Measurements from ENCODE around the gene PMF1.
A peak's percentile ranks its signal among the peaks of the same experiment; 100 is the strongest.

PMF1 gene

GRCh38 chr1:156232201-156232894 is 19.5 kb downstream of the PMF1 start:
- H3K27ac ChIP-seq, result no peak overlapping the region
- no peak for DNase-seq (ENCODE audit: low read depth, low spot score)

GRCh38 chr1:156233426-156234127 is 20.8 kb downstream of the PMF1 start:
- no peak for DNase-seq (ENCODE audit: low read depth, low spot score)
- no peak overlapping the region for H3K27ac ChIP-seq

GRCh38 chr1:156236164-156236563 is 23.4 kb downstream of the PMF1 start:
- no peak for DNase-seq (ENCODE audit: low read depth, low spot score)
- H3K27ac ChIP-seq, result no peak overlapping the region

- no peak for DNase-seq (ENCODE audit: low read depth, low spot score)
- H3K27ac ChIP-seq, result no peak overlapping the region
Observed at GRCh38 chr1:156238248-156238647, 25.4 kb downstream of the PMF1 start.

- DNase-seq (ENCODE audit: low read depth, low spot score), result no peak
- H3K27ac ChIP-seq, result no peak overlapping the region
Observed at GRCh38 chr1:156241311-156241811, 28.6 kb downstream of the PMF1 start.

GRCh38 chr1:156241926-156242325 is 29.1 kb downstream of the PMF1 start, which contains the start of gene BGLAP:
BGLAP (plus strand) TSS chr1:156242184; CDS start chr1:156242232, 48 bp downstream.
- no peak within 1 kb of the TSS for H3K27ac ChIP-seq
- no peak for DNase-seq (ENCODE audit: low read depth, low spot score)

- no peak overlapping the region for H3K27ac ChIP-seq
- DNase-seq (ENCODE audit: low read depth, low spot score), result no peak
Observed at GRCh38 chr1:156242738-156243137, 29.9 kb downstream of the PMF1 start.

GRCh38 chr1:156244126-156244525 is 31.3 kb downstream of the PMF1 start:
- DNase-seq (ENCODE audit: low read depth, low spot score), result no peak
- H3K27ac ChIP-seq, result no peak overlapping the region

- no peak overlapping the region for H3K27ac ChIP-seq
- DNase-seq (ENCODE audit: low read depth, low spot score), result no peak
Observed at GRCh38 chr1:156244712-156245111, 31.9 kb downstream of the PMF1 start.

- DNase-seq (ENCODE audit: low read depth, low spot score), result no peak
- H3K27ac ChIP-seq, result no peak overlapping the region
Observed at GRCh38 chr1:156245451-156246232, 32.8 kb downstream of the PMF1 start.

GRCh38 chr1:156246241-156246780 is 33.5 kb downstream of the PMF1 start:
- no peak for DNase-seq (ENCODE audit: low read depth, low spot score)
- H3K27ac ChIP-seq, result no peak overlapping the region

- DNase-seq (ENCODE audit: low read depth, low spot score), result no peak
- H3K27ac ChIP-seq, result no peak overlapping the region
Observed at GRCh38 chr1:156246781-156247459, 34.1 kb downstream of the PMF1 start.

- H3K27ac ChIP-seq, result no peak within 1 kb of the TSS
- DNase-seq (ENCODE audit: low read depth, low spot score), result no peak
Observed at GRCh38 chr1:156247460-156248322, 34.9 kb downstream of the PMF1 start, which contains the start of gene PAQR6. PAQR6 (minus strand) TSS chr1:156248056; CDS start chr1:156246731, 1,325 bp downstream.

- H3K27ac ChIP-seq, result no peak overlapping the region
Observed at GRCh38 chr1:156248323-156248683, 35.5 kb downstream of the PMF1 start.

GRCh38 chr1:156249593-156249992 is 36.8 kb downstream of the PMF1 start:
- no peak overlapping the region for H3K27ac ChIP-seq

More at GRCh38 chr1:156248323-156248683, 35.5 kb downstream of the PMF1 start:
- no peak for DNase-seq (ENCODE audit: low read depth, low spot score)

GRCh38 chr1:156251527-156251926 is 38.7 kb downstream of the PMF1 start:
- no peak for DNase-seq (ENCODE audit: low read depth, low spot score)

More at GRCh38 chr1:156249593-156249992, 36.8 kb downstream of the PMF1 start:
- DNase-seq (ENCODE audit: low read depth, low spot score), result no peak

GRCh38 chr1:156253634-156254033 is 40.8 kb downstream of the PMF1 start:
- DNase-seq (ENCODE audit: low read depth, low spot score), result no peak
- no peak overlapping the region for H3K27ac ChIP-seq

More at GRCh38 chr1:156251527-156251926, 38.7 kb downstream of the PMF1 start:
- no peak overlapping the region for H3K27ac ChIP-seq

GRCh38 chr1:156257711-156258110 is 44.9 kb downstream of the PMF1 start:
- no peak overlapping the region for H3K27ac ChIP-seq
- no peak for DNase-seq (ENCODE audit: low read depth, low spot score)

GRCh38 chr1:156258859-156259258 is 46.1 kb downstream of the PMF1 start:
- peak overlapping the region; percentile 10 for H3K27ac ChIP-seq

More at GRCh38 chr1:156258859-156259258, 46.1 kb downstream of the PMF1 start:
- peak; percentile 51 for DNase-seq (ENCODE audit: low read depth, low spot score)

Measured in epithelial cell of prostate (primary cell).